ENCODE data around the gene PPY. TPM values are rescaled to one million over a fixed set of nuclear protein-coding genes. Genes with fewer than 3 reads are reported as not detected.

The PPY gene
- total RNA-seq, 1 donor from 2014 or later: not detected

DNA sequence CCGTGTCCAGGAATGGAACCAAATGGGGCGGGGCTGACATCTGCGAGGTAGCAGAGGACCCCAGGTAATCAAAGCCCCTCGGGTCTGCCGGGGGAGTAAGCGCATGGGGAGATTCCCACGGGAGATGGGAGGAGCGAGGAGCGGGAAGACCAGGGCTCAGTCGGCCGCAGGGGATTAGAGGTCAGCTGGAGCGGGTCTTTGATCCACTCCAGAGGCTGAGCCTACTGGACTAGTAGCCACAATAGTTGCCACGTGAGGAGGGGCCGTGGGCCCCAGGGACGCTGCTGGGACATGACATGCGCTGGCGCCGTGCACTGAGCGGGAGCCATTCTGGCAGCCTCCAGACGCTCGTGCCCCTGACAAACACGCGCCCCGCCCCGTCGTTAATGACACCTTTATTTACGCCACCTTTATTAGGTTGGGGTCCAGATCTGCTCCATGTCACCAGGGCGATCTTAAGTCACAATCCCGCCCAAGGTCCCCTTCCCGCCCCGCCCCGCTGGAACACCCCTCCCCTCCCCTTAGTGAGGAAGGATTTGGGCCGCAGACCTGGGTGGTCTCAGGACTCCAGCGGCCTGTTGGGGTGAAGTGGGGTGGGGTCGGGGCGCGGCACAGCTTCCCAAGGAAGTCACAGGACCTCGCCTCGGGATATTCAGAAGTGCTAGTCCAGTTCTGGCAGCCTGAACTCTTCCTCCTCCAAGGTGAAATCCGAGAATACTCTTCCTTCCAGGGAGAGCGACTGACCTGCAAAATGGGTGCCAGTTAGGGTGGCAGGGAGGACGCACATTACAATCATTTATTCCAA is 15.0 kb downstream of the PPY start:
- peak; percentile 42 for DNase-seq
- Mint-ChIP-seq H3K27me3 (ENCODE audit: unreplicated experiment) (peaks cover 4% of the 10 kb centered on the region), H3K4me1 (ENCODE audit: low read depth, unreplicated experiment) (peaks cover 4% of the 10 kb centered on the region), H3K36me3 (ENCODE audit: unreplicated experiment) (peaks cover 10% of the 10 kb centered on the region), H3K27ac (ENCODE audit: unreplicated experiment) (no peak overlapping the region), H3K9me3 (ENCODE audit: unreplicated experiment) (peaks cover 5% of the 10 kb centered on the region), H3K4me3 (ENCODE audit: unreplicated experiment) (peak overlapping the region; percentile 88)
- TF ChIP-seq, protein P1, sequence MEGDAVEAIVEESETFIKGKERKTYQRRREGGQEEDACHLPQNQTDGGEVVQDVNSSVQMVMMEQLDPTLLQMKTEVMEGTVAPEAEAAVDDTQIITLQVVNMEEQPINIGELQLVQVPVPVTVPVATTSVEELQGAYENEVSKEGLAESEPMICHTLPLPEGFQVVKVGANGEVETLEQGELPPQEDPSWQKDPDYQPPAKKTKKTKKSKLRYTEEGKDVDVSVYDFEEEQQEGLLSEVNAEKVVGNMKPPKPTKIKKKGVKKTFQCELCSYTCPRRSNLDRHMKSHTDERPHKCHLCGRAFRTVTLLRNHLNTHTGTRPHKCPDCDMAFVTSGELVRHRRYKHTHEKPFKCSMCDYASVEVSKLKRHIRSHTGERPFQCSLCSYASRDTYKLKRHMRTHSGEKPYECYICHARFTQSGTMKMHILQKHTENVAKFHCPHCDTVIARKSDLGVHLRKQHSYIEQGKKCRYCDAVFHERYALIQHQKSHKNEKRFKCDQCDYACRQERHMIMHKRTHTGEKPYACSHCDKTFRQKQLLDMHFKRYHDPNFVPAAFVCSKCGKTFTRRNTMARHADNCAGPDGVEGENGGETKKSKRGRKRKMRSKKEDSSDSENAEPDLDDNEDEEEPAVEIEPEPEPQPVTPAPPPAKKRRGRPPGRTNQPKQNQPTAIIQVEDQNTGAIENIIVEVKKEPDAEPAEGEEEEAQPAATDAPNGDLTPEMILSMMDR (IDR thresholded peaks at IDR 0.05; ENCODE audit: partially characterized antibody, unreplicated experiment): no peak

DNA sequence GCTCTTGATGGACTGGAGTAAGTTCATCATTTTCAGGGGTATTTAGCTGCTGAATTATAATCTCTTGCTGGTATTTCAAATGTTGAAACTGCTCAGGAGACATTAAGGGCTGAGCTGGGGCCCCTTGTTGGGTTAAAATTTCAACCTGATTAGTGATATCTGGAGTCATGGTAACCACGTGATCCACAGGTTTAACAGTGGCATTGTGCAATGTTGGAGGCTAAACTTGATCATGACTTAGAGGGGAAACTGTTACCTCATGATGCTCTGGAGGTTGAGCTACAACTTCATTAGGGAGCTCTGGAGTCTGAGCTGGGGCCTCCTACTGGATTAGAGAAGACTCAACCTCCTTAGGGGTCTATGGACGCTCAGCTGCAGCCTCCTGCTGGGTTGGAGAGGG is 17.7 kb downstream of the PPY start:
- Mint-ChIP-seq H3K4me3 (ENCODE audit: unreplicated experiment) (no peak overlapping the region), H3K27ac (ENCODE audit: unreplicated experiment) (no peak overlapping the region), H3K36me3 (ENCODE audit: unreplicated experiment) (peaks cover 10% of the 10 kb centered on the region), H3K27me3 (ENCODE audit: unreplicated experiment) (peaks cover 8% of the 10 kb centered on the region), H3K9me3 (ENCODE audit: unreplicated experiment) (peaks cover 5% of the 10 kb centered on the region), H3K4me1 (ENCODE audit: low read depth, unreplicated experiment) (peaks cover 5% of the 10 kb centered on the region)
- TF ChIP-seq, protein P1 (IDR thresholded peaks at IDR 0.05; ENCODE audit: partially characterized antibody, unreplicated experiment): no peak
- no peak for DNase-seq

DNA sequence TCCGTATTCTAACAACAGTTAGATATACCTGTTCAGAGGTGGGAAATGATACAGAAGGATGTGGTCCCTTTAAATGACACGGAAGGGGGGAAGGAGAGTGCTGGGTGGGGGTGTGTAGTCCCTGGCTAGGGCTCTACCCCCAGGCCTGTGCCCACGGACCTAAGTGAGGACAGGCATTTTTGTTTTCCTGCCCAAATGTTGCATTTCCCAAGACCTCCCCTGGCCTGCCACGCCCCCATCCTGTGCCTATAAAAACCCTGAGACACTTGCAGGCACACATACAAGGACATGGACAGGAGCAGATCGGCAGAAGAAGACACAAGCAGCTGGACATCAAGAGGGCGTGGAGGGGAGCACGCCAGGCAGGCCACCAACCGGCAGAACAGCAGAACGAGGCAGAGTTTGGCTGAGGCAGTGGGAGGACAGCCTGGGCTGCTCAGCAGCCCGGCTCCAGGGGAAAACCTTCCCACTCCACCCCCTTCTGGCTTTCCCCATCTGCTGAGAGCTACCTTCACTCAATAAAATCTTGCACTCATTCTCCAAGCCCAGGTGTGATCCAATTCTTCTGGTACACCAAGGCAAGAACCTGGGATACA is 21.7 kb downstream of the PPY start:
- H3K4me3 Mint-ChIP-seq (ENCODE audit: unreplicated experiment): no peak overlapping the region
- peaks cover 11% of the 10 kb centered on the region for H3K36me3 Mint-ChIP-seq (ENCODE audit: unreplicated experiment)
- DNase-seq: no peak
- TF ChIP-seq, protein P1 (IDR thresholded peaks at IDR 0.05; ENCODE audit: partially characterized antibody, unreplicated experiment): no peak
- H3K4me1 Mint-ChIP-seq (ENCODE audit: low read depth, unreplicated experiment): peaks cover 1% of the 10 kb centered on the region
- H3K27me3 Mint-ChIP-seq (ENCODE audit: unreplicated experiment): peaks cover 6% of the 10 kb centered on the region
- H3K9me3 Mint-ChIP-seq (ENCODE audit: unreplicated experiment): no peaks in the 10 kb centered on the region
- H3K27ac Mint-ChIP-seq (ENCODE audit: unreplicated experiment): no peak overlapping the region

DNA sequence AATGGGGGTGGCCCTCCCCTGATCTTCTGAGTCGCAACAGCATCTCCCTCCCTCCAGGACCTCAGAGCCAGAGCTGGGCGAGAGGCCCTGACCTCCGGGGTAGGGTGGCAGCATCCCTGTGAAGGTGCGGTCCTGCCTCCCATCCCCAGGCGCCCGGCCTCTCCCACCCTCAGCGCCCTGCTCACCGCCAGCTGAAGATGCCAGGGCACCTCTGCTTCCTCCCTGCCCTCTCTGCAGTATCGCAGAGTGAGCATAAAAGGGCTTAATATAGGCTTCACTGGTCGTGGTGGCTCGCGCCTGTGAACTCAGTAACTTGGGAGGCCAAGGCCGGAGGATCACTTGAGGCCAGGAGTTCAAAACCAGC is 24.3 kb downstream of the PPY start:
- no peak overlapping the region for H3K4me3 Mint-ChIP-seq (ENCODE audit: unreplicated experiment)
- peaks cover 6% of the 10 kb centered on the region for H3K27me3 Mint-ChIP-seq (ENCODE audit: unreplicated experiment)
- peaks cover 7% of the 10 kb centered on the region for H3K36me3 Mint-ChIP-seq (ENCODE audit: unreplicated experiment)
- no peaks in the 10 kb centered on the region for H3K9me3 Mint-ChIP-seq (ENCODE audit: unreplicated experiment)
- TF ChIP-seq, protein P1 (IDR thresholded peaks at IDR 0.05; ENCODE audit: partially characterized antibody, unreplicated experiment): no peak
- DNase-seq: no peak
- H3K27ac Mint-ChIP-seq (ENCODE audit: unreplicated experiment): no peak overlapping the region
- H3K4me1 Mint-ChIP-seq (ENCODE audit: low read depth, unreplicated experiment): peaks cover 1% of the 10 kb centered on the region
